A549 (cell line): Measurements from ENCODE around the gene PFDN5.

Experiments used
- CEBPB ChIP-seq, 2 experiments: fragments of >200 bp in 1 of 2; sonication (Bioruptor Twin) in 1 of 2; formaldehyde crosslinking in 1 of 2; IDR thresholded peaks; 2 replicates each; pipeline ENCODE4 v1.6.1; 2012 to 2016
- EP300 ChIP-seq, 2 experiments: fragments of >200 bp; sonication (Bioruptor Twin); formaldehyde crosslinking; IDR thresholded peaks; 2 replicates in 1 of 2; 3 replicates in 1 of 2; pipeline ENCODE4 v1.6.1; 2016 to 2017
- JUN ChIP-seq, 2 experiments: fragments of >200 bp; sonication (Bioruptor Twin); formaldehyde crosslinking; IDR thresholded peaks; 2 replicates in 1 of 2; 3 replicates in 1 of 2; pipeline ENCODE4 v1.6.1; 2016 to 2017
- POLR2A ChIP-seq: IDR thresholded peaks from 2 replicates; pipeline ENCODE4 v1.6.1; 2012; ENCODE audit warnings: mild to moderate bottlenecking, low read length
- POLR2AphosphoS2 ChIP-seq: conservative IDR thresholded peaks from 2 replicates; pipeline ENCODE4 v1.6.1; 2012; ENCODE audit warnings: low read length, improper control_type of control experiment, inconsistent platforms

- TF ChIP-seq JUN (IDR thresholded peaks at IDR 0.05), result no peak
- no peak for TF ChIP-seq POLR2A
- TF ChIP-seq POLR2AphosphoS2, result no peak
- TF ChIP-seq CEBPB (IDR thresholded peaks at IDR 0.05), result no peak
- TF ChIP-seq EP300 (IDR thresholded peaks at IDR 0.05), result no peak
Observed at GRCh38 chr12:53333845-53334244, 38.5 kb downstream of the PFDN5 start.
